Inflammatory macrophage treated with lipopolysaccharide for 4 hours (primary cell): ENCODE data around the gene GPR4.

Source experiments
- DNase-seq: peaks from one replicate; pipeline ENCODE4 v3.0.0-alpha.2; 2020

Gene GPR4

DNA sequence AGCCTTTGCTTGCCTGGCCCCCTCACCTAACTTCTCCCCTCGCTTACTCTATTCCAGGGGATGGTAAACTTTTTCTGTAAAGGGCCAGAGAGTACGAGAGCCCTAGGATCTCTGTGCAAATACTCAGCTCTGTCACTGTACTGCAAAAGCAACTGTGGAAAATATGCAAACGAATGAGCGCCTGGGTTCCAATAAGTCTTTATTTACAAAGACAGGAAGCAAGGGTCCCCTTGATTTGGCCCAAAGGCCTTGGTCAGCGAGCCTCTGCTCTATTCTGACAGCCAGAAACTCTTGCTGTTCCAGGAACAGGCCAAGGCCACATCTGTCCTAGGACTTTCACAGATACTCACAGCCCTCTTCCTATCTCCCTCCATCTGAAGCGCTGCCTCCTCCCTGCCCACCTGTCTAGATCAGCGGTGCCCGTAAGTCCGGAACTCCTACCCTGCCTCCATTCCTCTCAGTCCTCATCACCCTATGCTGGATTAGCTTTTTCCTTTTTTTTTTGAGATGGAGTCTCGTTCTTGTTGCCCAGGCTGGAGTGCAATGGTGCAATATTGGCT is 54.7 kb downstream of the GPR4 start:
- DNase-seq, result no peak

DNA sequence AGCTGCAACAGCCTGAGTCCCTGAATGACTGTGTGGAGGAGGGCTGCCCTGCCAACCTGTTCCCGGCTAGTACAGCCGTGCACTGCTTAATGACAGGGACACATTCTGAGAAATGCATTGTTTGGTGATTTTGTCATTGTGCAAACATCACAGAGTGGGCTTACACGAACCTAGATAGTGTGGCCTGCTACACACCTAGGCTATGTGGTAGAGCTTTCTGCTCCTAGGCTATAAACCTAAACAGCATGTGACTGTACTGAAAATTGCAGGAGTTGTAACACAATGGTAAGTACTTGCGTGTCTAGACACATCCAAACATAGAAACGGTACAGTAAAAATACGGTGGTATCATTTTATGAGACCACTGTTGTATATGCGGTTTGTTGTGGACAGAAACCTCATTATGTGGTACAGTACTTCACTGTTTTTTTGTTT is 59.8 kb downstream of the GPR4 start:
- DNase-seq, result no peak
